A549 (cell line): ENCODE results near the gene CNKSR1. TPM values are rescaled to one million over a fixed set of nuclear protein-coding genes. Genes with fewer than 3 reads are reported as not detected.
A peak's percentile ranks its signal among the peaks of the same experiment; 100 is the strongest.

Experiments used
- ATAC-seq, 2 experiments: fragments of 200-7000 bp in 1 of 2; fragments of >200 bp in 1 of 2; cut with Nextera tagmentation in 1 of 2; cut with Tn5 transposase in 1 of 2; 3 replicates each; pipeline versions ENCODE4 v1.8.0 to v1.9.1; 2018 to 2020; ENCODE audit warnings: mild to moderate bottlenecking in 1 of 2, moderate library complexity in 1 of 2
- CTCF ChIA-PET: fragments of 300-600 bp; sonication (Branson Sonifier 250); formaldehyde crosslinking; extraction: SDS; loops from one replicate; lab custom pipeline; 2021; ENCODE audit warnings: antibody characterized with exemption, inconsistent platforms; lab: Yijun Ruan, JAX
- POLR2A ChIA-PET: fragments of 350-600 bp; formaldehyde crosslinking; extraction: SDS; loops from one replicate; lab custom pipeline; 2021; ENCODE audit warnings: antibody characterized with exemption, inconsistent platforms; lab: Yijun Ruan, JAX
- DNase-seq, 2 experiments: peaks; one replicate each; pipeline versions ENCODE4 v3.0.0 to v3.0.0-alpha.2; 2011 to 2016; ENCODE audit warnings: low read depth in 1 of 2, low spot score in 1 of 2
- FAIRE-seq: peaks from 2 replicates; lab custom pipeline; 2011; peaks lifted over from hg19 to GRCh38; lab: Jason Lieb, UNC
- H3K27ac ChIP-seq, 2 experiments: fragments of >200 bp; sonication (Bioruptor Twin); formaldehyde crosslinking; 3 replicates each; pipeline ENCODE4 v1.5.1; 2016 to 2017
- H3K4me1 ChIP-seq: fragments of >200 bp; sonication (Bioruptor Twin); formaldehyde crosslinking; 3 replicates; pipeline ENCODE4 v1.6.1; 2016
- H3K4me2 ChIP-seq: fragments of >200 bp; sonication (Bioruptor Twin); formaldehyde crosslinking; 3 replicates; pipeline ENCODE4 v1.6.1; 2016
- H3K4me3 ChIP-seq: fragments of >200 bp; sonication (Bioruptor Twin); formaldehyde crosslinking; 3 replicates; pipeline ENCODE4 v1.5.1; 2016
- H3K9me3 ChIP-seq: fragments of >200 bp; sonication (Bioruptor Twin); formaldehyde crosslinking; 3 replicates; pipeline ENCODE4 v1.6.1; 2016
- CBX2 ChIP-seq: fragments of 200-600 bp; sonication (generic); IDR thresholded peaks from 2 replicates; pipeline ENCODE4 v1.6.1; 2016; ENCODE audit warnings: low read depth, mild to moderate bottlenecking, borderline replicate concordance
- CBX8 ChIP-seq: fragments of 200-600 bp; sonication (generic); IDR thresholded peaks from 2 replicates; pipeline ENCODE4 v1.6.1; 2016
- CEBPB ChIP-seq, 2 experiments: fragments of >200 bp in 1 of 2; sonication (Bioruptor Twin) in 1 of 2; formaldehyde crosslinking in 1 of 2; IDR thresholded peaks; 2 replicates each; pipeline ENCODE4 v1.6.1; 2012 to 2016
- EHMT2 ChIP-seq: fragments of 200-600 bp; sonication (generic); IDR thresholded peaks from 2 replicates; pipeline ENCODE4 v1.6.1; 2016; ENCODE audit warnings: antibody characterized with exemption, low read depth, mild to moderate bottlenecking, moderate library complexity
- ELK1 ChIP-seq: fragments of 150-350 bp; IDR thresholded peaks from 2 replicates; pipeline ENCODE4 v1.6.1; 2014; ENCODE audit warnings: low read depth, mild to moderate bottlenecking, low read length
- ESRRA ChIP-seq: fragments of 150-350 bp; IDR thresholded peaks from 2 replicates; pipeline ENCODE4 v1.6.1; 2014; ENCODE audit warnings: mild to moderate bottlenecking, low read length, borderline replicate concordance
- HDAC2 ChIP-seq: fragments of 200-600 bp; sonication (generic); IDR thresholded peaks from 2 replicates; pipeline ENCODE4 v1.6.1; 2016
- HEYL ChIP-seq: fragments of 250-450 bp; sonication (Bioruptor Pico); IDR thresholded peaks from 2 replicates; pipeline ENCODE4 v1.8.0; 2021; ENCODE audit warnings: mild to moderate bottlenecking, moderate library complexity
- HOXA7 ChIP-seq: fragments of 250-450 bp; sonication (Bioruptor Pico); IDR thresholded peaks from 2 replicates; pipeline ENCODE4 v1.5.0; 2020; ENCODE audit warnings: mild to moderate bottlenecking, moderate library complexity
- HOXB13 ChIP-seq: fragments of 250-450 bp; sonication (Bioruptor Pico); IDR thresholded peaks from 2 replicates; pipeline ENCODE4 v1.5.0; 2020; ENCODE audit warnings: low read depth, mild to moderate bottlenecking, moderate library complexity
- KDM1A ChIP-seq: fragments of 200-600 bp; sonication (generic); IDR thresholded peaks from 2 replicates; pipeline ENCODE4 v1.6.1; 2016; ENCODE audit warnings: low read depth, mild to moderate bottlenecking
- MAZ ChIP-seq: fragments of 150-350 bp; IDR thresholded peaks from 2 replicates; pipeline ENCODE4 v1.6.1; 2014; ENCODE audit warnings: antibody characterized with exemption, low read depth, low read length, borderline replicate concordance
- NPAS2 ChIP-seq: fragments of 250-450 bp; sonication (Bioruptor Pico); IDR thresholded peaks from 2 replicates; pipeline ENCODE4 v1.8.0; 2022; ENCODE audit warnings: mild to moderate bottlenecking, moderate library complexity, borderline replicate concordance
- NR3C1 ChIP-seq: fragments of >200 bp; sonication (Bioruptor Twin); formaldehyde crosslinking; IDR thresholded peaks from 3 replicates; pipeline ENCODE4 v1.6.1; 2017
- RARB ChIP-seq: fragments of 250-450 bp; sonication (Bioruptor Pico); IDR thresholded peaks from 2 replicates; pipeline ENCODE4 v1.8.0; 2021; ENCODE audit warnings: mild to moderate bottlenecking, moderate library complexity
- RCOR1 ChIP-seq: fragments of 150-350 bp; IDR thresholded peaks from 2 replicates; pipeline ENCODE4 v1.6.1; 2014; ENCODE audit warnings: antibody characterized with exemption, low read length, low read depth
- REST ChIP-seq: fragments of 200-600 bp; sonication (generic); IDR thresholded peaks from 2 replicates; pipeline ENCODE4 v1.6.1; 2016; ENCODE audit warnings: antibody characterized with exemption, mild to moderate bottlenecking, moderate library complexity
- RFX5 ChIP-seq: fragments of 450-650 bp; IDR thresholded peaks from 2 replicates; pipeline ENCODE4 v1.7.1; 2014; ENCODE audit warnings: antibody characterized with exemption, mild to moderate bottlenecking, moderate library complexity
- RNF2 ChIP-seq: fragments of 200-600 bp; sonication (generic); IDR thresholded peaks from 2 replicates; pipeline ENCODE4 v1.6.1; 2016; ENCODE audit warnings: low read depth, mild to moderate bottlenecking, antibody characterized with exemption, moderate library complexity, borderline replicate concordance
- TFCP2L1 ChIP-seq: fragments of 250-450 bp; sonication (Bioruptor Pico); IDR thresholded peaks from 2 replicates; pipeline ENCODE4 v1.5.0; 2021; ENCODE audit warnings: mild to moderate bottlenecking
- TP53 ChIP-seq: fragments of 250-450 bp; sonication (Bioruptor Pico); IDR thresholded peaks from 2 replicates; pipeline ENCODE4 v1.5.0; 2021; ENCODE audit warnings: mild to moderate bottlenecking, moderate library complexity
- ZC3H11A ChIP-seq: fragments of 450-650 bp; IDR thresholded peaks from 2 replicates; pipeline ENCODE4 v1.6.1; 2014; ENCODE audit warnings: antibody characterized with exemption, mild to moderate bottlenecking
- WGBS: methylation state at CpG from one replicate; pipeline ENCODE4 v1.1.6; 2017; ENCODE audit errors: missing lambda C conversion rate; 5-methylcytosine and 5-hydroxymethylcytosine counted together
- polyA plus RNA-seq, 4 experiments: library from polyadenylated mRNA; depleted of rRNA in 3 of 4; stranded (reverse); fragments of >200 nt; fragmentation: RNase III in 1 of 4; extraction: RNeasy Plus Mini Kit Qiagen cat#74134 plus additional on column Dnase treatment in 1 of 4; gene quantifications; 2 replicates in 3 of 4; 3 replicates in 1 of 4; pipeline ENCODE4 v1.2.3, GENCODE V29; 2011 to 2017
- TF ChIP-seq, protein P1 (sequence below): fragments of >200 bp; sonication (Bioruptor Twin); formaldehyde crosslinking; IDR thresholded peaks from 3 replicates; pipeline ENCODE4 v1.6.1; 2016
- TF ChIP-seq, protein P2 (sequence below): IDR thresholded peaks from 2 replicates; pipeline ENCODE4 v1.6.1; 2012

CNKSR1 gene
- polyA plus RNA-seq, 2 of the 4 experiments (the other 2 are of a cell fraction) = 0.17 to 0.32 TPM

GRCh38 chr1:26215246-26215645 is 38.0 kb downstream of the CNKSR1 start:
- no peaks in the 10 kb centered on the region for H3K9me3 ChIP-seq
- no peak for DNase-seq
- ChIA-PET POLR2A (no interaction called here), CTCF (interaction anchor here (1.9 kb wide), 1 partner anchor 19 kb away, joined by 8 read pairs; the partner anchor contains the start of gene CEP85)
- no peak overlapping the region for H3K4me3 ChIP-seq
- 34% methylated on average over 3 of the region's 3 CpGs for WGBS
- H3K4me1 ChIP-seq = peaks cover 9% of the 10 kb centered on the region; the same call in 2 of the 3 replicates
- TF ChIP-seq ZC3H11A (no peak), RCOR1 (no peak), TP53 (no peak), EHMT2 (no peak), NPAS2 (no peak), RNF2 (no peak), HOXA7 (CRISPR knock-in tag) (no peak), ESRRA (no peak), RARB (CRISPR knock-in tag) (no peak), TFCP2L1 (CRISPR knock-in tag) (no peak), RFX5 (no peak), HEYL (CRISPR knock-in tag) (no peak), ELK1 (no peak), HDAC2 (no peak), NR3C1 (no peak), REST (no peak), HOXB13 (CRISPR knock-in tag) (no peak), CBX2 (no peak), KDM1A (no peak)
- TF ChIP-seq, protein P1, sequence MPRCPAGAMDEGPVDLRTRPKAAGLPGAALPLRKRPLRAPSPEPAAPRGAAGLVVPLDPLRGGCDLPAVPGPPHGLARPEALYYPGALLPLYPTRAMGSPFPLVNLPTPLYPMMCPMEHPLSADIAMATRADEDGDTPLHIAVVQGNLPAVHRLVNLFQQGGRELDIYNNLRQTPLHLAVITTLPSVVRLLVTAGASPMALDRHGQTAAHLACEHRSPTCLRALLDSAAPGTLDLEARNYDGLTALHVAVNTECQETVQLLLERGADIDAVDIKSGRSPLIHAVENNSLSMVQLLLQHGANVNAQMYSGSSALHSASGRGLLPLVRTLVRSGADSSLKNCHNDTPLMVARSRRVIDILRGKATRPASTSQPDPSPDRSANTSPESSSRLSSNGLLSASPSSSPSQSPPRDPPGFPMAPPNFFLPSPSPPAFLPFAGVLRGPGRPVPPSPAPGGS = no peak
- no peak for ATAC-seq
- FAIRE-seq = no peak
- H3K4me2 ChIP-seq = no peak overlapping the region
- no peak overlapping the region for H3K27ac ChIP-seq

GRCh38 chr1:26218906-26219494 is 41.7 kb downstream of the CNKSR1 start:
- peak; percentile 47 to 51; a peak in 4 of 6 replicates for ATAC-seq
- POLR2A ChIA-PET = no interaction called here

More at GRCh38 chr1:26218906-26219494, 41.7 kb downstream of the CNKSR1 start:
- DNase-seq (no peak), FAIRE-seq (no peak)
- H3K4me2 ChIP-seq = peak overlapping the region; percentile 35
- CTCF ChIA-PET = interaction anchor here (2.5 kb wide), 1 partner anchor 15 kb away, joined by 12 read pairs; the partner anchor contains the start of gene CEP85
- no peak overlapping the region for H3K4me3 ChIP-seq
- H3K27ac ChIP-seq = no peak overlapping the region
- no peaks in the 10 kb centered on the region for H3K9me3 ChIP-seq
- whole genome bisulfite sequencing = 27% methylated on average over 9 of the region's 11 CpGs
- TF ChIP-seq CBX8 = no peak
- TF ChIP-seq CEBPB (IDR thresholded peaks at IDR 0.05) = no peak
- TF ChIP-seq HEYL (CRISPR knock-in tag) = no peak
- TF ChIP-seq MAZ = no peak
- TF ChIP-seq, protein P2, sequence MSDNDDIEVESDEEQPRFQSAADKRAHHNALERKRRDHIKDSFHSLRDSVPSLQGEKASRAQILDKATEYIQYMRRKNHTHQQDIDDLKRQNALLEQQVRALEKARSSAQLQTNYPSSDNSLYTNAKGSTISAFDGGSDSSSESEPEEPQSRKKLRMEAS = no peak
- TF ChIP-seq, all 56 proteins: peak for 0
- H3K4me1 ChIP-seq = peaks cover 17% of the 10 kb centered on the region; the same call in 2 of the 3 replicates
